ENCODE data around the gene HSPA12A.

HSPA12A gene

DNA sequence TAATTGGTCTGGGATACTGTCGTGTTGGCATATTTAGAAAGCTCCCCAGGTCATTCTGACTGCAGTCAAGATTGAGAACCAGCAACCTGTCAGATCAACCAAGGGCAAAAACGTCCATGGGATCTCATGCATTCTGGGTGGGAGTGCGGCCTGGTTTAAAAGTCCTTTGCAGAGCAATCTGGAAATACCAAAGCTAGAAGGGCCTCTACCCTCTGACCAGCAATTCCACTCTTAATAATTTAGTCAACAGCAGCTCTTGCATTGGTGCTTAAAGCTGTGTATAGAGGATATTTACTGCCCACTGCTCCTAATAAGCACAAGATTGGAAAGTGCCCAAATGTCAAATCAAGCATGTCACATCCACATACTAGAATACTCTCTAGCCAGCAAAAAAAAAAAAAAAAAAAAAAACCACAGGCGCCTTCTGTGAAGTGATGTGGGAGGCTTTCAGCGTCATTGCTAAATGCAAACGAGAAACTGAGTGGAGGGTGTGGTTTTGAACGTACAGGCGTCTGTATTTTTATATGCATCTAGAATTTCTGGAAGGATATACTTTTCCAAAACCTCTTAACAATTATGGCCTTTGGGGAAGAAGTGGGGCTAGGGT is 44.8 kb upstream of the HSPA12A start:
- ChIA-PET CTCF (interaction anchor here (0.6 to 17.6 kb wide), 39 partner anchors 8 to 423 kb away, joined by 3 to 471 read pairs (median 4); partner anchors contain the start of gene SHTN1), POLR2A (no interaction called here)
- Histone ChIP-seq H3K36me3 (ENCODE audit: control insufficient read depth in 2 of 2, insufficient read depth in 1 of 2, low read length in 2 of 2) (no peaks in the 10 kb centered on the region), H3K4me3 (ENCODE audit: low read depth, low read length) (no peak overlapping the region), H3K27ac (ENCODE audit: extremely low read depth, low read depth, low read length) (no peak overlapping the region), H3K9me3 (ENCODE audit: control insufficient read depth, insufficient read depth, low read depth, low read length) (no peaks in the 10 kb centered on the region), H3K4me1 (ENCODE audit: control insufficient read depth, insufficient read depth, low read length) (no peaks in the 10 kb centered on the region)
- TF ChIP-seq SCRT1 (tag by site-specific recombination; IDR thresholded peaks at IDR 0.05; ENCODE audit: borderline replicate concordance) (peak; percentile 6; the same call in 1 of the 2 replicates), ZNF629 (tag by site-specific recombination; IDR thresholded peaks at IDR 0.05) (no peak), ZNF473 (tag by site-specific recombination; IDR thresholded peaks at IDR 0.05) (no peak)

- no peaks in the 10 kb centered on the region for H3K36me3 ChIP-seq (ENCODE audit: control insufficient read depth in 2 of 2, insufficient read depth in 1 of 2, low read length in 2 of 2)
- ChIA-PET POLR2A (no interaction called here), CTCF (interaction anchor here (0.8 to 17.6 kb wide), 5 partner anchors 17 to 386 kb away, joined by 3 to 471 read pairs (median 60); no protein-coding TSS in a partner anchor)
- H3K4me3 ChIP-seq (ENCODE audit: low read depth, low read length) = no peak overlapping the region
- no peak overlapping the region for H3K27ac ChIP-seq (ENCODE audit: extremely low read depth, low read depth, low read length)
- no peaks in the 10 kb centered on the region for H3K9me3 ChIP-seq (ENCODE audit: control insufficient read depth, insufficient read depth, low read depth, low read length)
- no peak for TF ChIP-seq ZNF302 (tag by site-specific recombination; IDR thresholded peaks at IDR 0.05; ENCODE audit: low read depth)
- no peak for TF ChIP-seq PRDM1 (tag by site-specific recombination; IDR thresholded peaks at IDR 0.05)
- no peak for TF ChIP-seq ZNF121 (tag by site-specific recombination; IDR thresholded peaks at IDR 0.05)
- TF ChIP-seq ZNF155 (tag by site-specific recombination; IDR thresholded peaks at IDR 0.05) = no peak
- TF ChIP-seq SETDB1 (IDR thresholded peaks at IDR 0.05; ENCODE audit: insufficient read length, low read length) = no peak
- no peak for TF ChIP-seq ZBTB10 (tag by site-specific recombination; IDR thresholded peaks at IDR 0.05)
- H3K4me1 ChIP-seq (ENCODE audit: control insufficient read depth, insufficient read depth, low read length) = no peaks in the 10 kb centered on the region
Measured at GRCh38 chr10:116785867-116786266, 43.5 kb upstream of the HSPA12A start.

DNA sequence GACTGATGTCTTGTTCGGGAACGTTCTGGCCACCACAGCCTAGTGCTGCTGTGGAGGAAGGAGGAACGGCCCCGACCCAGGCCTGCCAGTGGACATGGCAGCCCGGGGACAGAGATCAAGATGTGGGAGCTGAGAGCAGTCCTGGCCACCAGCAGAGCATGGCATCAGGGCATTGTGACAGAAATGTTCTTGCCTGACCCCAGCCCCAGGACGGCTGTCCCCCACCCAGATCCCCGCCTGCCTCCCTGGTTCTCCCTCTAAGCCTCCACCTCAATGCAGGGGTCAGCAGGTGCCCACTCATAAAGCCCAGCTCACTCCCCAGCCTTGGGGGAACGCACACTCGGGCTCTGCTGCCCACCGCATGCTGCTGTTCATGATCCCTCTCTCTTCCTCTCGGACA is 42.9 kb upstream of the HSPA12A start:
- no peak overlapping the region for H3K4me3 ChIP-seq (ENCODE audit: low read depth, low read length)
- ChIA-PET CTCF (interaction anchor here (0.5 to 17.6 kb wide), 5 partner anchors 20 to 387 kb away, joined by 4 to 471 read pairs (median 60); no protein-coding TSS in a partner anchor), POLR2A (no interaction called here)
- no peak overlapping the region for H3K27ac ChIP-seq (ENCODE audit: extremely low read depth, low read depth, low read length)
- TF ChIP-seq ZNF623 (tag by site-specific recombination; IDR thresholded peaks at IDR 0.05) (no peak), ZNF600 (tag by site-specific recombination; IDR thresholded peaks at IDR 0.05) (peak; percentile 34; the same call in 1 of the 2 replicates)
- H3K4me1 ChIP-seq (ENCODE audit: control insufficient read depth, insufficient read depth, low read length) = no peaks in the 10 kb centered on the region
- H3K36me3 ChIP-seq (ENCODE audit: control insufficient read depth in 2 of 2, insufficient read depth in 1 of 2, low read length in 2 of 2) = no peaks in the 10 kb centered on the region
- no peaks in the 10 kb centered on the region for H3K9me3 ChIP-seq (ENCODE audit: control insufficient read depth, insufficient read depth, low read depth, low read length)

DNA sequence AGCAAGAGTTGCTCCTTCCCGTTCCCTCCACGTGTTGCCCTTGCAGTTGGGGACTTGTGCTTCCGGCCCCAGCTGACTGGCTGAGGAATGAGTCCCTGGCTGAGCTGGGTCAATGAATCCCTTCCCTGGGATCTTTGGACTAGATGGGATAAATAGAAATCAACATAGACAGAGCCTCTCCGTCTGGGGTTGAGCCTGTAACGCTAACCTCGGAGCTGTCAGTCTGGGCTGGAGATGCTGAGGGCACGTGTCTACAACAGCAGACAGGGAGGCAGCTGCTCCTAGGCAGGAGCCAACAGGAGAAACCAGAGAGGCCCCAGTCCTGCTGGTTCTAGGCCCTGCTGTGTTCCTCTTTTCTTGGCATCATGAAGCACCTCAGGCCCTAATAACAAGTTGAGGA is 42.3 kb upstream of the HSPA12A start:
- H3K27ac ChIP-seq (ENCODE audit: extremely low read depth, low read depth, low read length) = no peak overlapping the region
- ChIA-PET POLR2A (no interaction called here), CTCF (interaction anchor here (0.5 to 5.4 kb wide), 4 partner anchors 20 to 390 kb away, joined by 4 to 109 read pairs (median 4); no protein-coding TSS in a partner anchor)
- no peaks in the 10 kb centered on the region for H3K36me3 ChIP-seq (ENCODE audit: control insufficient read depth in 2 of 2, insufficient read depth in 1 of 2, low read length in 2 of 2)
- no peak overlapping the region for H3K4me3 ChIP-seq (ENCODE audit: low read depth, low read length)
- H3K9me3 ChIP-seq (ENCODE audit: control insufficient read depth, insufficient read depth, low read depth, low read length) = no peaks in the 10 kb centered on the region
- H3K4me1 ChIP-seq (ENCODE audit: control insufficient read depth, insufficient read depth, low read length) = no peaks in the 10 kb centered on the region
- TF ChIP-seq, protein P1, sequence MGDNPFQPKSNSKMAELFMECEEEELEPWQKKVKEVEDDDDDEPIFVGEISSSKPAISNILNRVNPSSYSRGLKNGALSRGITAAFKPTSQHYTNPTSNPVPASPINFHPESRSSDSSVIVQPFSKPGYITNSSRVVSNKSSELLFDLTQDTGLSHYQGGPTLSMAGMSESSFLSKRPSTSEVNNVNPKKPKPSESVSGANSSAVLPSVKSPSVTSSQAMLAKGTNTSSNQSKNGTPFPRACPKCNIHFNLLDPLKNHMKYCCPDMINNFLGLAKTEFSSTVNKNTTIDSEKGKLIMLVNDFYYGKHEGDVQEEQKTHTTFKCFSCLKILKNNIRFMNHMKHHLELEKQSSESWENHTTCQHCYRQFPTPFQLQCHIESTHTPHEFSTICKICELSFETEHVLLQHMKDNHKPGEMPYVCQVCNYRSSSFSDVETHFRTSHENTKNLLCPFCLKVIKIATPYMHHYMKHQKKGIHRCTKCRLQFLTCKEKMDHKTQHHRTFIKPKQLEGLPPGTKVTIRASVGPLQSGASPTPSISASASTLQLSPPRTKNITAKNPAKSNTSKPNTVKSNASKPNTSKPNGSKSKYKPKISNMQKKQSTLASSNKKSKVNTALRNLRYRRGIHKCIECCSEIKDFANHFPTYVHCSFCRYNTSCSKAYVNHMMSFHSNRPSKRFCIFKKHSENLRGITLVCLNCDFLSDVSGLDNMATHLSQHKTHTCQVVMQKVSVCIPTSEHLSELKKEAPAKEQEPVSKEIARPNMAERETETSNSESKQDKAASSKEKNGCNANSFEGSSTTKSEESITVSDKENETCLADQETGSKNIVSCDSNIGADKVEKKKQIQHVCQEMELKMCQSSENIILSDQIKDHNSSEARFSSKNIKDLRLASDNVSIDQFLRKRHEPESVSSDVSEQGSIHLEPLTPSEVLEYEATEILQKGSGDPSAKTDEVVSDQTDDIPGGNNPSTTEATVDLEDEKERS (tag by site-specific recombination; IDR thresholded peaks at IDR 0.05) = no peak
- TF ChIP-seq ZNF521 (tag by site-specific recombination; IDR thresholded peaks at IDR 0.05) = no peak
- TF ChIP-seq SP3 (tag by site-specific recombination; IDR thresholded peaks at IDR 0.05) = no peak
- TF ChIP-seq, protein P2, sequence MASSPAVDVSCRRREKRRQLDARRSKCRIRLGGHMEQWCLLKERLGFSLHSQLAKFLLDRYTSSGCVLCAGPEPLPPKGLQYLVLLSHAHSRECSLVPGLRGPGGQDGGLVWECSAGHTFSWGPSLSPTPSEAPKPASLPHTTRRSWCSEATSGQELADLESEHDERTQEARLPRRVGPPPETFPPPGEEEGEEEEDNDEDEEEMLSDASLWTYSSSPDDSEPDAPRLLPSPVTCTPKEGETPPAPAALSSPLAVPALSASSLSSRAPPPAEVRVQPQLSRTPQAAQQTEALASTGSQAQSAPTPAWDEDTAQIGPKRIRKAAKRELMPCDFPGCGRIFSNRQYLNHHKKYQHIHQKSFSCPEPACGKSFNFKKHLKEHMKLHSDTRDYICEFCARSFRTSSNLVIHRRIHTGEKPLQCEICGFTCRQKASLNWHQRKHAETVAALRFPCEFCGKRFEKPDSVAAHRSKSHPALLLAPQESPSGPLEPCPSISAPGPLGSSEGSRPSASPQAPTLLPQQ (tag by site-specific recombination; IDR thresholded peaks at IDR 0.05) = no peak
- no peak for TF ChIP-seq YY2 (tag by site-specific recombination; IDR thresholded peaks at IDR 0.05)
- TF ChIP-seq SETDB1 (IDR thresholded peaks at IDR 0.05; ENCODE audit: insufficient read length, low read length) = no peak
- TF ChIP-seq ZNF580 (tag by site-specific recombination; IDR thresholded peaks at IDR 0.05) = no peak
- no peak for TF ChIP-seq ZNF670 (tag by site-specific recombination; IDR thresholded peaks at IDR 0.05; ENCODE audit: low read depth)

Data from HEK293 (cell line).